HepG2 (cell line): ENCODE results near the gene DPEP3. TPM values are rescaled to one million over a fixed set of nuclear protein-coding genes. Genes with fewer than 3 reads are reported as not detected.

Experiments used
- CCAR2 ChIP-seq: fragments of 200-400 bp; formaldehyde crosslinking; optimal IDR thresholded peaks from 2 replicates; pipeline ENCODE3; 2018; ENCODE audit warnings: low read depth, mild to moderate bottlenecking, low read length, moderate library complexity
- ETV5 ChIP-seq: IDR thresholded peaks from 2 replicates; pipeline ENCODE4 v1.6.1; 2018; ENCODE audit warnings: missing biosample characterization, missing genetic modification reagents, inconsistent platforms, borderline replicate concordance
- FOSL1 ChIP-seq: sonication (generic); formaldehyde crosslinking; IDR thresholded peaks from 2 replicates; pipeline ENCODE4 v1.9.0; 2021; ENCODE audit warnings: missing genetic modification reagents, borderline replicate concordance
- KDM5B ChIP-seq: sonication (generic); formaldehyde crosslinking; IDR thresholded peaks from 2 replicates; pipeline ENCODE4 v1.4.0; 2020; ENCODE audit warnings: missing genetic modification reagents, mild to moderate bottlenecking, borderline replicate concordance
- MED1 ChIP-seq: sonication (generic); formaldehyde crosslinking; IDR thresholded peaks from 2 replicates; pipeline ENCODE4 v1.4.0; 2020; ENCODE audit warnings: missing genetic modification reagents
- NFKB2 ChIP-seq: sonication (generic); formaldehyde crosslinking; IDR thresholded peaks from 2 replicates; pipeline ENCODE4 v1.4.0; 2020; ENCODE audit warnings: missing genetic modification reagents, borderline replicate concordance
- NKX3-1 ChIP-seq: sonication (generic); formaldehyde crosslinking; IDR thresholded peaks from 2 replicates; pipeline ENCODE4 v1.5.0; 2020; ENCODE audit warnings: missing genetic modification reagents
- NPAS2 ChIP-seq: sonication (generic); formaldehyde crosslinking; IDR thresholded peaks from 2 replicates; pipeline ENCODE4 v1.8.0; 2022; ENCODE audit warnings: mild to moderate bottlenecking, missing genetic modification reagents, borderline replicate concordance
- SAP130 ChIP-seq: IDR thresholded peaks from 2 replicates; pipeline ENCODE4 v1.6.1; 2016; ENCODE audit warnings: low read depth
- SRSF1 ChIP-seq: fragments of 200-400 bp; formaldehyde crosslinking; optimal IDR thresholded peaks from 2 replicates; pipeline ENCODE3; 2017; ENCODE audit warnings: mild to moderate bottlenecking, low read depth, low read length, moderate library complexity
- TBP ChIP-seq: sonication (generic); formaldehyde crosslinking; IDR thresholded peaks from 2 replicates; pipeline ENCODE4 v1.5.0; 2020; ENCODE audit warnings: missing genetic modification reagents
- ZBTB7A ChIP-seq: sonication (generic); formaldehyde crosslinking; IDR thresholded peaks from 2 replicates; pipeline ENCODE4 v1.8.0; 2022; ENCODE audit warnings: mild to moderate bottlenecking, missing genetic modification reagents
- ZFP1 ChIP-seq: IDR thresholded peaks from 2 replicates; pipeline ENCODE4 v1.6.1; 2016
- ZNF136 ChIP-seq: sonication (generic); formaldehyde crosslinking; IDR thresholded peaks from 2 replicates; pipeline ENCODE4 v1.8.1; 2022; ENCODE audit warnings: low read depth, mild to moderate bottlenecking, moderate library complexity, missing genetic modification reagents
- ZNF737 ChIP-seq: sonication (generic); formaldehyde crosslinking; IDR thresholded peaks from 2 replicates; pipeline ENCODE4 v1.5.0; 2020; ENCODE audit warnings: missing genetic modification reagents, mild to moderate bottlenecking, borderline replicate concordance
- ZNF766 ChIP-seq: sonication (generic); formaldehyde crosslinking; IDR thresholded peaks from 2 replicates; pipeline ENCODE4 v1.5.0; 2020; ENCODE audit warnings: missing genetic modification reagents, borderline replicate concordance
- ZNF790 ChIP-seq: sonication (generic); formaldehyde crosslinking; IDR thresholded peaks from 2 replicates; pipeline ENCODE4 v1.8.0; 2022; ENCODE audit warnings: missing genetic modification reagents, mild to moderate bottlenecking, borderline replicate concordance
- polyA plus RNA-seq, 8 experiments: library from polyadenylated mRNA; depleted of rRNA in 3 of 8; stranded (reverse) in 7 of 8; unstranded in 1 of 8; fragments of >200 nt; fragmentation: Illumina TruSeq in 4 of 8; extraction: Trizol in 4 of 8; gene quantifications; 2 replicates each; pipeline versions ENCODE4 v1.2.1 to v1.2.3, GENCODE V29; 2011 to 2016; ENCODE audit warnings: low read depth in 4 of 8, missing spikeins in 1 of 8, mixed read lengths in 1 of 8; ENCODE audit not compliant: insufficient read depth in 1 of 8
- total RNA-seq, 5 experiments: library from RNA; depleted of rRNA; stranded (reverse); fragments of >200 nt; fragmentation: Illumina TruSeq; extraction: Trizol; gene quantifications; 2 replicates each; pipeline ENCODE4 v1.2.3, GENCODE V29; 2016; ENCODE audit warnings: low read depth in 1 of 5
- TF ChIP-seq, protein P1 (sequence below): sonication (generic); formaldehyde crosslinking; IDR thresholded peaks from 2 replicates; pipeline ENCODE4 v1.4.0; 2020; ENCODE audit warnings: missing genetic modification reagents, mild to moderate bottlenecking, borderline replicate concordance
- TF ChIP-seq, protein P2 (sequence below): sonication (generic); formaldehyde crosslinking; IDR thresholded peaks from 2 replicates; pipeline ENCODE4 v1.4.0; 2020; ENCODE audit warnings: low read depth, missing genetic modification reagents
- TF ChIP-seq, protein P3 (sequence below): IDR thresholded peaks from 2 replicates; pipeline ENCODE4 v1.6.1; 2018; ENCODE audit warnings: missing genetic modification reagents, mild to moderate bottlenecking, missing compliant biosample characterization

DPEP3 gene
- total and polyA plus RNA-seq, 2 of the 13 experiments (the other 11 are each of a cell fraction or from before 2014, with no cell fraction given), result not detected

DNA sequence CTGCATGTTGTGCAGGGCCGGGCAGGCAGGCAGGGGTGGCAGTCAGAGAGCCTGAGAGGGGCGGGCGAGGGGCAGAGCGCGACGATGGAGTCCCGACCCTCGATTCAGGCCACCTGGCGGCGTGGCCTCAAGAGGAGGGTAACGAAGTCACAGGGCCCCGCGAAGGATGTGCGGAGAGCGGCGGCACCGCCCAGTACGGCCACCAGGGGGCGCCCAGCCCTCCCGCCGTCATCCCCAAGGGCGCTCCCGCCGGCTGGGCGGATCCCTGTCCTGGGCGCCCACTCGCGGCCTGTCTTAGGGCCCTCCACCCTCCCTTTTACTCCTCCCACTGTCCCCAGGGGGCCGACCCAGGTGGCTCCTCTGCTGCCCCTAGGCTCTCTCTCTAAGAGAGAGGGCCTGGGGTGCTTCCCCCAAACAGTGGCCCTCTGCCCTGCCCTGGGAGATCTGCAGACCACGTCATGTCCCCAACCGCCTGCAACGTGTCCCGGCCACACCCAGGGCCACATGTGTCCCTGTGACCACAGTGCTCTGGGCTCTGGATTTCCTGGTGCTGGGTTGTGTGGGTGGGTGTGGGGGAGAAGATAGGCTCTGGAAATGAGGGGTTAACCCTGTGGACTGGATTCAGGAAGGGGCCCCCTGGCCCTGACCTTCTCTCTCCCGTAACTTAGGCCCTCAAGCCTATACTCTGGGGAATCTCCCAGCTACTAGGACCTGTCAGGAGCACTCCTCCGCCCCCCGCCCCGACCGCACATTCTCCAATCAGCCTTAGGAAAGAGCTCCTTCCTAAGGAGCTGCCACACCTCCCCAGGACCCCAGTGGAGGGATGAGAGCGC, 13.1 kb upstream of the DPEP3 start (continued):
- TF ChIP-seq, protein P1, sequence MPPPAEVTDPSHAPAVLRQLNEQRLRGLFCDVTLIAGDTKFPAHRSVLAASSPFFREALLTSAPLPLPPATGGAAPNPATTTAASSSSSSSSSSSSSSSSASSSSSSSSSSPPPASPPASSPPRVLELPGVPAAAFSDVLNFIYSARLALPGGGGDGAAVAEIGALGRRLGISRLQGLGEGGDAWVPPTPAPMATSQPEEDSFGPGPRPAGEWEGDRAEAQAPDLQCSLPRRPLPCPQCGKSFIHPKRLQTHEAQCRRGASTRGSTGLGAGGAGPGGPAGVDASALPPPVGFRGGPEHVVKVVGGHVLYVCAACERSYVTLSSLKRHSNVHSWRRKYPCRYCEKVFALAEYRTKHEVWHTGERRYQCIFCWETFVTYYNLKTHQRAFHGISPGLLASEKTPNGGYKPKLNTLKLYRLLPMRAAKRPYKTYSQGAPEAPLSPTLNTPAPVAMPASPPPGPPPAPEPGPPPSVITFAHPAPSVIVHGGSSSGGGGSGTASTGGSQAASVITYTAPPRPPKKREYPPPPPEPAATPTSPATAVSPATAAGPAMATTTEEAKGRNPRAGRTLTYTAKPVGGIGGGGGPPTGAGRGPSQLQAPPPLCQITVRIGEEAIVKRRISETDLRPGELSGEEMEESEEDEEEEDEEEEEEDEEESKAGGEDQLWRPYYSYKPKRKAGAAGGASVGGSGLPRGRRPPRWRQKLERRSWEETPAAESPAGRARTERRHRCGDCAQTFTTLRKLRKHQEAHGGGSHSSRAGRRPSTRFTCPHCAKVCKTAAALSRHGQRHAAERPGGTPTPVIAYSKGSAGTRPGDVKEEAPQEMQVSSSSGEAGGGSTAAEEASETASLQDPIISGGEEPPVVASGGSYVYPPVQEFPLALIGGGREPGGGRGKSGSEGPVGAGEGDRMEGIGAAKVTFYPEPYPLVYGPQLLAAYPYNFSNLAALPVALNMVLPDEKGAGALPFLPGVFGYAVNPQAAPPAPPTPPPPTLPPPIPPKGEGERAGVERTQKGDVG (CRISPR knock-in tag), result no peak
- TF ChIP-seq MED1 (CRISPR knock-in tag) (peak; percentile 59; the same call in 1 of the 2 replicates), ZNF790 (no peak), SRSF1 (peak; percentile 29), ZFP1 (CRISPR knock-in tag) (no peak), SAP130 (CRISPR knock-in tag) (peak; percentile 79), ZBTB7A (CRISPR knock-in tag) (0 out of 2 replicates have a peak, but pooled peaks have one; percentile 10), ETV5 (CRISPR knock-in tag) (peak; percentile 47; the same call in 1 of the 2 replicates), ZNF766 (CRISPR knock-in tag) (peak; percentile 67; the same call in 1 of the 2 replicates), NFKB2 (CRISPR knock-in tag) (peak; percentile 85; the same call in 1 of the 2 replicates), ZNF136 (CRISPR knock-in tag) (no peak), ZNF737 (CRISPR knock-in tag) (no peak), KDM5B (peak; percentile 76; the same call in 1 of the 2 replicates), TBP (no peak), CCAR2 (no peak), NPAS2 (CRISPR knock-in tag) (no peak), NKX3-1 (CRISPR knock-in tag) (peak; percentile 60; the same call in 1 of the 2 replicates), FOSL1 (CRISPR knock-in tag) (no peak)
- TF ChIP-seq, protein P2, sequence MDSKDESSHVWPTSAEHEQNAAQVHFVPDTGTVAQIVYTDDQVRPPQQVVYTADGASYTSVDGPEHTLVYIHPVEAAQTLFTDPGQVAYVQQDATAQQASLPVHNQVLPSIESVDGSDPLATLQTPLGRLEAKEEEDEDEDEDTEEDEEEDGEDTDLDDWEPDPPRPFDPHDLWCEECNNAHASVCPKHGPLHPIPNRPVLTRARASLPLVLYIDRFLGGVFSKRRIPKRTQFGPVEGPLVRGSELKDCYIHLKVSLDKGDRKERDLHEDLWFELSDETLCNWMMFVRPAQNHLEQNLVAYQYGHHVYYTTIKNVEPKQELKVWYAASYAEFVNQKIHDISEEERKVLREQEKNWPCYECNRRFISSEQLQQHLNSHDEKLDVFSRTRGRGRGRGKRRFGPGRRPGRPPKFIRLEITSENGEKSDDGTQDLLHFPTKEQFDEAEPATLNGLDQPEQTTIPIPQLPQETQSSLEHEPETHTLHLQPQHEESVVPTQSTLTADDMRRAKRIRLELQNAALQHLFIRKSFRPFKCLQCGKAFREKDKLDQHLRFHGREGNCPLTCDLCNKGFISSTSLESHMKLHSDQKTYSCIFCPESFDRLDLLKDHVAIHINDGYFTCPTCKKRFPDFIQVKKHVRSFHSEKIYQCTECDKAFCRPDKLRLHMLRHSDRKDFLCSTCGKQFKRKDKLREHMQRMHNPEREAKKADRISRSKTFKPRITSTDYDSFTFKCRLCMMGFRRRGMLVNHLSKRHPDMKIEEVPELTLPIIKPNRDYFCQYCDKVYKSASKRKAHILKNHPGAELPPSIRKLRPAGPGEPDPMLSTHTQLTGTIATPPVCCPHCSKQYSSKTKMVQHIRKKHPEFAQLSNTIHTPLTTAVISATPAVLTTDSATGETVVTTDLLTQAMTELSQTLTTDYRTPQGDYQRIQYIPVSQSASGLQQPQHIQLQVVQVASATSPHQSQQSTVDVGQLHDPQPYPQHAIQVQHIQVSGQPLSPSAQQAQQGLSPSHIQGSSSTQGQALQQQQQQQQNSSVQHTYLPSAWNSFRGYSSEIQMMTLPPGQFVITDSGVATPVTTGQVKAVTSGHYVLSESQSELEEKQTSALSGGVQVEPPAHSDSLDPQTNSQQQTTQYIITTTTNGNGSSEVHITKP (CRISPR knock-in tag), result peak; percentile 22; the same call in 1 of the 2 replicates
- TF ChIP-seq, protein P3, sequence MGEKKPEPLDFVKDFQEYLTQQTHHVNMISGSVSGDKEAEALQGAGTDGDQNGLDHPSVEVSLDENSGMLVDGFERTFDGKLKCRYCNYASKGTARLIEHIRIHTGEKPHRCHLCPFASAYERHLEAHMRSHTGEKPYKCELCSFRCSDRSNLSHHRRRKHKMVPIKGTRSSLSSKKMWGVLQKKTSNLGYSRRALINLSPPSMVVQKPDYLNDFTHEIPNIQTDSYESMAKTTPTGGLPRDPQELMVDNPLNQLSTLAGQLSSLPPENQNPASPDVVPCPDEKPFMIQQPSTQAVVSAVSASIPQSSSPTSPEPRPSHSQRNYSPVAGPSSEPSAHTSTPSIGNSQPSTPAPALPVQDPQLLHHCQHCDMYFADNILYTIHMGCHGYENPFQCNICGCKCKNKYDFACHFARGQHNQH (CRISPR knock-in tag), result peak; percentile 92
